ENCODE measurements around the gene IL17RA. TPM values are rescaled to one million over a fixed set of nuclear protein-coding genes. Genes with fewer than 3 reads are reported as not detected.

IL17RA gene
- total and polyA plus RNA-seq, 4 donors, result 3.1 to 9.0 (median 4.4) TPM

GRCh38 chr22:17161991-17162390 lies 77.2 kb downstream of the IL17RA start:
- Histone ChIP-seq H3K27me3 (ENCODE audit: control insufficient read depth in 4 of 4, insufficient read depth in 4 of 4, low read length in 3 of 4) (no peaks in the 10 kb centered on the region), H3K4me3 (ENCODE audit: low read depth in 1 of 3, low read length in 3 of 3) (no peak overlapping the region), H3K27ac (ENCODE audit: low read depth in 1 of 2, low read length in 2 of 2) (peak overlapping the region in 1 of 2 donors; percentile 74), H3K36me3 (ENCODE audit: control insufficient read depth in 4 of 4, insufficient read depth in 3 of 4, low read depth in 1 of 4, low read length in 3 of 4) (no peaks in the 10 kb centered on the region), H3K9me3 (ENCODE audit: control insufficient read depth in 4 of 4, low read length in 3 of 4) (no peaks in the 10 kb centered on the region), H3K9ac (ENCODE audit: low read depth in 1 of 2, low read length in 2 of 2) (no peak overlapping the region), H3K4me1 (ENCODE audit: control insufficient read depth in 4 of 4, insufficient read depth in 4 of 4, low read length in 3 of 4) (peaks cover 9 to 40% (median 32%) of the 10 kb centered on the region in 4 donors)
- no peak for DNase-seq (ENCODE audit: low spot score)
- 96% methylated on average over 3 of the region's 3 CpGs for WGBS
- TF ChIP-seq FOXA2 (IDR thresholded peaks at IDR 0.05), result no peak
- no peak for TF ChIP-seq TAF1 (conservative IDR thresholded peaks at IDR 0.05)
- TF ChIP-seq NR2F2 (IDR thresholded peaks at IDR 0.05), result no peak
- TF ChIP-seq, protein P1, sequence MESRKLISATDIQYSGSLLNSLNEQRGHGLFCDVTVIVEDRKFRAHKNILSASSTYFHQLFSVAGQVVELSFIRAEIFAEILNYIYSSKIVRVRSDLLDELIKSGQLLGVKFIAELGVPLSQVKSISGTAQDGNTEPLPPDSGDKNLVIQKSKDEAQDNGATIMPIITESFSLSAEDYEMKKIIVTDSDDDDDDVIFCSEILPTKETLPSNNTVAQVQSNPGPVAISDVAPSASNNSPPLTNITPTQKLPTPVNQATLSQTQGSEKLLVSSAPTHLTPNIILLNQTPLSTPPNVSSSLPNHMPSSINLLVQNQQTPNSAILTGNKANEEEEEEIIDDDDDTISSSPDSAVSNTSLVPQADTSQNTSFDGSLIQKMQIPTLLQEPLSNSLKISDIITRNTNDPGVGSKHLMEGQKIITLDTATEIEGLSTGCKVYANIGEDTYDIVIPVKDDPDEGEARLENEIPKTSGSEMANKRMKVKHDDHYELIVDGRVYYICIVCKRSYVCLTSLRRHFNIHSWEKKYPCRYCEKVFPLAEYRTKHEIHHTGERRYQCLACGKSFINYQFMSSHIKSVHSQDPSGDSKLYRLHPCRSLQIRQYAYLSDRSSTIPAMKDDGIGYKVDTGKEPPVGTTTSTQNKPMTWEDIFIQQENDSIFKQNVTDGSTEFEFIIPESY (IDR thresholded peaks at IDR 0.05), result no peak
- no peak for TF ChIP-seq FOXA1 (IDR thresholded peaks at IDR 0.05)
- TF ChIP-seq HNF4A (conservative IDR thresholded peaks at IDR 0.05), result no peak
- TF ChIP-seq RXRA (IDR thresholded peaks at IDR 0.05), result no peak
- no peak for TF ChIP-seq YY1 (IDR thresholded peaks at IDR 0.05)
- no peak for TF ChIP-seq EGR1 (IDR thresholded peaks at IDR 0.05; ENCODE audit: low read depth in 2 of 2)
- no peak for TF ChIP-seq REST (IDR thresholded peaks at IDR 0.05)
- TF ChIP-seq, protein P2, sequence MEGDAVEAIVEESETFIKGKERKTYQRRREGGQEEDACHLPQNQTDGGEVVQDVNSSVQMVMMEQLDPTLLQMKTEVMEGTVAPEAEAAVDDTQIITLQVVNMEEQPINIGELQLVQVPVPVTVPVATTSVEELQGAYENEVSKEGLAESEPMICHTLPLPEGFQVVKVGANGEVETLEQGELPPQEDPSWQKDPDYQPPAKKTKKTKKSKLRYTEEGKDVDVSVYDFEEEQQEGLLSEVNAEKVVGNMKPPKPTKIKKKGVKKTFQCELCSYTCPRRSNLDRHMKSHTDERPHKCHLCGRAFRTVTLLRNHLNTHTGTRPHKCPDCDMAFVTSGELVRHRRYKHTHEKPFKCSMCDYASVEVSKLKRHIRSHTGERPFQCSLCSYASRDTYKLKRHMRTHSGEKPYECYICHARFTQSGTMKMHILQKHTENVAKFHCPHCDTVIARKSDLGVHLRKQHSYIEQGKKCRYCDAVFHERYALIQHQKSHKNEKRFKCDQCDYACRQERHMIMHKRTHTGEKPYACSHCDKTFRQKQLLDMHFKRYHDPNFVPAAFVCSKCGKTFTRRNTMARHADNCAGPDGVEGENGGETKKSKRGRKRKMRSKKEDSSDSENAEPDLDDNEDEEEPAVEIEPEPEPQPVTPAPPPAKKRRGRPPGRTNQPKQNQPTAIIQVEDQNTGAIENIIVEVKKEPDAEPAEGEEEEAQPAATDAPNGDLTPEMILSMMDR (IDR thresholded peaks at IDR 0.05; ENCODE audit: low read depth, low read length, missing input control), result no peak
- no peak for TF ChIP-seq RAD21 (IDR thresholded peaks at IDR 0.05)
- TF ChIP-seq JUND (IDR thresholded peaks at IDR 0.05), result no peak
- no peak for TF ChIP-seq GABPA (IDR thresholded peaks at IDR 0.05 in 1 of 2, conservative IDR thresholded peaks at IDR 0.05 in 1 of 2)
- TF ChIP-seq SP1 (IDR thresholded peaks at IDR 0.05), result no peak
- TF ChIP-seq, protein P3, sequence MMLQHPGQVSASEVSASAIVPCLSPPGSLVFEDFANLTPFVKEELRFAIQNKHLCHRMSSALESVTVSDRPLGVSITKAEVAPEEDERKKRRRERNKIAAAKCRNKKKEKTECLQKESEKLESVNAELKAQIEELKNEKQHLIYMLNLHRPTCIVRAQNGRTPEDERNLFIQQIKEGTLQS (IDR thresholded peaks at IDR 0.05), result no peak
- TF ChIP-seq HNF4G (IDR thresholded peaks at IDR 0.05), result no peak

DNA sequence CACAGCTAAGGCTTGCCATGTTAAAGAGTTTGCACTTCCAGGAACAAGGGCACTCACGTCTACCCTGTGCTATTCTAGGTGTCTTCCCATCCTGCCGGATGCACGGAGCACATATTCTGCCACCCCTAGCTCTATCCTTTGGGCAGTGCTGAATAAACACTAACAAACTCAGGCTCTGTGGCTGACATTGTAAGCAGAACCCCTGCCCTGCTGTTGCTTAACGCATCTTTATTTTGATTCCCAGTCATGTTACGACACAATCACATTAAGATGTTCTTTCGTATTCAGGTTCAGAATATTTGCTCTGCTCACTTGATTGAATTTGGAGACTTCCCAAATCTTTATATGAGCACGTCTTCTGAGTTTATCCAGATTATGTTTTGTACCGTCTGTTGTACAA lies 77.9 kb downstream of the IL17RA start:
- no peaks in the 10 kb centered on the region for H3K9me3 ChIP-seq (ENCODE audit: control insufficient read depth in 4 of 4, low read length in 3 of 4)
- no peaks in the 10 kb centered on the region for H3K27me3 ChIP-seq (ENCODE audit: control insufficient read depth in 4 of 4, insufficient read depth in 4 of 4, low read length in 3 of 4)
- H3K4me3 ChIP-seq (ENCODE audit: low read depth in 1 of 3, low read length in 3 of 3), result no peak overlapping the region
- H3K27ac ChIP-seq (ENCODE audit: low read depth in 1 of 2, low read length in 2 of 2), result peak overlapping the region; percentile 52 to 74
- DNase-seq (ENCODE audit: low spot score), result no peak
- H3K4me1 ChIP-seq (ENCODE audit: control insufficient read depth in 4 of 4, insufficient read depth in 4 of 4, low read length in 3 of 4), result peaks cover 4 to 40% (median 30%) of the 10 kb centered on the region in 4 donors
- H3K9ac ChIP-seq (ENCODE audit: low read depth in 1 of 2, low read length in 2 of 2), result no peak overlapping the region
- 27% methylated on average over 8 of the region's 8 CpGs for WGBS
- H3K36me3 ChIP-seq (ENCODE audit: control insufficient read depth in 4 of 4, insufficient read depth in 3 of 4, low read depth in 1 of 4, low read length in 3 of 4), result no peaks in the 10 kb centered on the region
- TF ChIP-seq NR2F2 (IDR thresholded peaks at IDR 0.05) (no peak), HNF4A (conservative IDR thresholded peaks at IDR 0.05) (peak; percentile 68 to 81), EGR1 (IDR thresholded peaks at IDR 0.05; ENCODE audit: low read depth in 2 of 2) (peak in 1 of 2 donors; percentile 35), JUND (IDR thresholded peaks at IDR 0.05) (peak; percentile 27 to 70), RXRA (IDR thresholded peaks at IDR 0.05) (peak; percentile 45 to 87), GABPA (IDR thresholded peaks at IDR 0.05 in 1 of 2, conservative IDR thresholded peaks at IDR 0.05 in 1 of 2) (no peak), YY1 (IDR thresholded peaks at IDR 0.05) (peak; percentile 81), RAD21 (IDR thresholded peaks at IDR 0.05) (peak; percentile 8 to 28), MAX (IDR thresholded peaks at IDR 0.05) (peak; percentile 69), TAF1 (conservative IDR thresholded peaks at IDR 0.05) (no peak)
- TF ChIP-seq, protein P3 (IDR thresholded peaks at IDR 0.05), result no peak
- TF ChIP-seq, protein P2 (IDR thresholded peaks at IDR 0.05; ENCODE audit: low read depth, low read length, missing input control), result no peak
